Smooth muscle cell (in vitro differentiated cells): ENCODE results near the gene FAM114A1. TPM values are rescaled to one million over a fixed set of nuclear protein-coding genes. Genes with fewer than 3 reads are reported as not detected.
"Not testable (repeated sequence)": the region's sequence is repeated elsewhere in the genome, so short reads cannot be mapped to it uniquely, and the experiment has no call there.

Experiments used
- DNase-seq: peaks from one replicate; lab custom pipeline; 2025; ENCODE audit not compliant: unreplicated experiment; lab: John Stamatoyannopoulos, UW
- H2AFZ ChIP-seq: fragments of 200-600 bp; sonication (generic); 2 replicates; pipeline ENCODE4 v1.6.0; 2016; ENCODE audit warnings: antibody characterized with exemption, low read depth, mild to moderate bottlenecking
- H3F3A ChIP-seq: fragments of 200-600 bp; sonication (generic); 2 replicates; pipeline ENCODE4 v1.6.0; 2017; ENCODE audit warnings: antibody characterized with exemption, low read depth
- H3K27ac ChIP-seq: fragments of 200-600 bp; sonication (generic); 2 replicates; pipeline ENCODE4 v1.5.1; 2016; ENCODE audit warnings: low read depth, mild to moderate bottlenecking
- H3K27me3 ChIP-seq: fragments of 200-600 bp; sonication (generic); 2 replicates; pipeline ENCODE4 v1.6.1; 2016; ENCODE audit warnings: low read depth, mild to moderate bottlenecking
- H3K36me3 ChIP-seq: fragments of 200-600 bp; sonication (generic); 2 replicates; pipeline ENCODE4 v1.5.1; 2016; ENCODE audit warnings: low read depth
- H3K4me1 ChIP-seq: fragments of 200-600 bp; sonication (generic); 2 replicates; pipeline ENCODE4 v1.5.1; 2016; ENCODE audit warnings: low read depth
- H3K4me2 ChIP-seq: fragments of 200-600 bp; sonication (generic); 2 replicates; pipeline ENCODE4 v1.6.0; 2016; ENCODE audit warnings: mild to moderate bottlenecking
- H3K4me3 ChIP-seq: fragments of 200-600 bp; sonication (generic); 2 replicates; pipeline ENCODE4 v1.5.1; 2016; ENCODE audit warnings: mild to moderate bottlenecking
- H3K79me2 ChIP-seq: fragments of 200-600 bp; sonication (generic); 2 replicates; pipeline ENCODE4 v1.6.0; 2016; ENCODE audit warnings: low read depth, mild to moderate bottlenecking
- H3K9ac ChIP-seq: fragments of 200-600 bp; sonication (generic); 2 replicates; pipeline ENCODE4 v1.6.0; 2016; ENCODE audit warnings: low read depth
- H3K9me3 ChIP-seq: fragments of 200-600 bp; sonication (generic); replicated peaks from 2 replicates; pipeline ENCODE4 v1.5.1; 2016; ENCODE audit warnings: low read depth
- H4K20me1 ChIP-seq: fragments of 200-600 bp; sonication (generic); 2 replicates; pipeline ENCODE4 v1.6.0; 2016; ENCODE audit warnings: low read depth
- CTCF ChIP-seq: fragments of 200-600 bp; sonication (generic); IDR thresholded peaks from 2 replicates; pipeline ENCODE4 v1.5.1; 2017; ENCODE audit warnings: borderline replicate concordance, mild to moderate bottlenecking, antibody characterized with exemption; ENCODE audit not compliant: insufficient read depth, poor library complexity, severe bottlenecking
- WGBS: methylation state at CpG from one replicate; pipeline ENCODE4 v1.1.7; 2016; ENCODE audit warnings: low lambda C conversion rate; 5-methylcytosine and 5-hydroxymethylcytosine counted together
- polyA plus RNA-seq: library from polyadenylated mRNA; unstranded; fragments of >200 nt; fragmentation: Nextera tagmentation; extraction: Ambion mirVana; gene quantifications from 2 replicates; pipeline ENCODE4 v1.2.1, GENCODE V29; 2016
- total RNA-seq: library from RNA; depleted of rRNA; stranded (reverse); fragments of >200 nt; gene quantifications from 2 replicates; pipeline ENCODE4 v1.2.3, GENCODE V29; 2014

Gene FAM114A1
- total and polyA plus RNA-seq, 2 experiments from 2014 or later, result 213 to 226 TPM

- Histone ChIP-seq H4K20me1 (peaks cover 27% of the 10 kb centered on the region), H3K36me3 (peaks cover 37% of the 10 kb centered on the region), H3F3A (peaks cover 6% of the 10 kb centered on the region), H2AFZ (no peak overlapping the region), H3K79me2 (no peaks in the 10 kb centered on the region), H3K9ac (no peak overlapping the region), H3K4me1 (no peaks in the 10 kb centered on the region), H3K27me3 (no peaks in the 10 kb centered on the region), H3K9me3 (no peaks in the 10 kb centered on the region), H3K27ac (no peak overlapping the region), H3K4me3 (no peak overlapping the region), H3K4me2 (no peak overlapping the region)
- 97% methylated on average over 3 of the region's 3 CpGs for WGBS
- no peak for DNase-seq
- no peak for TF ChIP-seq CTCF
Measured at GRCh38 chr4:38940476-38940875, 72.9 kb downstream of the FAM114A1 start.

- 84% methylated on average over 3 of the region's 3 CpGs for WGBS
- Histone ChIP-seq H3K36me3 (peaks cover 36% of the 10 kb centered on the region), H4K20me1 (peaks cover 25% of the 10 kb centered on the region), H3F3A (peaks cover 15% of the 10 kb centered on the region)
- not testable (repeated sequence) for H3K4me2 ChIP-seq, H3K27ac ChIP-seq, H3K9ac ChIP-seq, H2AFZ ChIP-seq, H3K79me2 ChIP-seq, DNase-seq, H3K27me3 ChIP-seq, H3K4me3 ChIP-seq, H3K9me3 ChIP-seq, H3K4me1 ChIP-seq
Measured at GRCh38 chr4:38941906-38942305, 74.3 kb downstream of the FAM114A1 start.

GRCh38 chr4:38943343-38943742 is 75.7 kb downstream of the FAM114A1 start:
- Histone ChIP-seq H3K79me2 (no peaks in the 10 kb centered on the region), H3F3A (peaks cover 15% of the 10 kb centered on the region), H3K27me3 (no peaks in the 10 kb centered on the region), H3K4me1 (no peaks in the 10 kb centered on the region), H3K9me3 (no peaks in the 10 kb centered on the region), H2AFZ (no peak overlapping the region), H3K36me3 (peaks cover 30% of the 10 kb centered on the region), H3K4me2 (no peak overlapping the region), H4K20me1 (peaks cover 17% of the 10 kb centered on the region), H3K9ac (no peak overlapping the region), H3K27ac (no peak overlapping the region), H3K4me3 (no peak overlapping the region)
- TF ChIP-seq CTCF, result no peak
- no peak for DNase-seq
- 93% methylated on average over 4 of the region's 4 CpGs for WGBS

- no peaks in the 10 kb centered on the region for H3K79me2 ChIP-seq
Measured at GRCh38 chr4:38944440-38944839, 76.8 kb downstream of the FAM114A1 start.

More at GRCh38 chr4:38944440-38944839, 76.8 kb downstream of the FAM114A1 start:
- 95% methylated on average over 9 of the region's 9 CpGs for WGBS
- H3K9ac ChIP-seq, result no peak overlapping the region
- H3F3A ChIP-seq, result peaks cover 18% of the 10 kb centered on the region
- no peaks in the 10 kb centered on the region for H3K9me3 ChIP-seq
- peaks cover 30% of the 10 kb centered on the region for H3K36me3 ChIP-seq
- H4K20me1 ChIP-seq, result peaks cover 6% of the 10 kb centered on the region
- TF ChIP-seq CTCF, result no peak
- H3K27me3 ChIP-seq, result no peaks in the 10 kb centered on the region
- no peak overlapping the region for H3K27ac ChIP-seq
- peaks cover 4% of the 10 kb centered on the region for H3K4me1 ChIP-seq
- no peak overlapping the region for H2AFZ ChIP-seq
- no peak for DNase-seq
- H3K4me2 ChIP-seq, result no peak overlapping the region
- H3K4me3 ChIP-seq, result no peak overlapping the region
